ENCODE results near the gene CDC5L.

Gene CDC5L

GRCh38 chr6:44453146-44453545 is 65.6 kb downstream of the CDC5L start:
- no peak for TF ChIP-seq ZFX (IDR thresholded peaks at IDR 0.05)
- H3K27ac ChIP-seq, result no peak overlapping the region

- no peak overlapping the region for H3K27ac ChIP-seq
- TF ChIP-seq, protein P1, sequence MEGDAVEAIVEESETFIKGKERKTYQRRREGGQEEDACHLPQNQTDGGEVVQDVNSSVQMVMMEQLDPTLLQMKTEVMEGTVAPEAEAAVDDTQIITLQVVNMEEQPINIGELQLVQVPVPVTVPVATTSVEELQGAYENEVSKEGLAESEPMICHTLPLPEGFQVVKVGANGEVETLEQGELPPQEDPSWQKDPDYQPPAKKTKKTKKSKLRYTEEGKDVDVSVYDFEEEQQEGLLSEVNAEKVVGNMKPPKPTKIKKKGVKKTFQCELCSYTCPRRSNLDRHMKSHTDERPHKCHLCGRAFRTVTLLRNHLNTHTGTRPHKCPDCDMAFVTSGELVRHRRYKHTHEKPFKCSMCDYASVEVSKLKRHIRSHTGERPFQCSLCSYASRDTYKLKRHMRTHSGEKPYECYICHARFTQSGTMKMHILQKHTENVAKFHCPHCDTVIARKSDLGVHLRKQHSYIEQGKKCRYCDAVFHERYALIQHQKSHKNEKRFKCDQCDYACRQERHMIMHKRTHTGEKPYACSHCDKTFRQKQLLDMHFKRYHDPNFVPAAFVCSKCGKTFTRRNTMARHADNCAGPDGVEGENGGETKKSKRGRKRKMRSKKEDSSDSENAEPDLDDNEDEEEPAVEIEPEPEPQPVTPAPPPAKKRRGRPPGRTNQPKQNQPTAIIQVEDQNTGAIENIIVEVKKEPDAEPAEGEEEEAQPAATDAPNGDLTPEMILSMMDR (conservative IDR thresholded peaks at IDR 0.05), result no peak
- TF ChIP-seq ZFX (IDR thresholded peaks at IDR 0.05), result no peak
Measured at GRCh38 chr6:44454198-44454597, 66.7 kb downstream of the CDC5L start.

DNA sequence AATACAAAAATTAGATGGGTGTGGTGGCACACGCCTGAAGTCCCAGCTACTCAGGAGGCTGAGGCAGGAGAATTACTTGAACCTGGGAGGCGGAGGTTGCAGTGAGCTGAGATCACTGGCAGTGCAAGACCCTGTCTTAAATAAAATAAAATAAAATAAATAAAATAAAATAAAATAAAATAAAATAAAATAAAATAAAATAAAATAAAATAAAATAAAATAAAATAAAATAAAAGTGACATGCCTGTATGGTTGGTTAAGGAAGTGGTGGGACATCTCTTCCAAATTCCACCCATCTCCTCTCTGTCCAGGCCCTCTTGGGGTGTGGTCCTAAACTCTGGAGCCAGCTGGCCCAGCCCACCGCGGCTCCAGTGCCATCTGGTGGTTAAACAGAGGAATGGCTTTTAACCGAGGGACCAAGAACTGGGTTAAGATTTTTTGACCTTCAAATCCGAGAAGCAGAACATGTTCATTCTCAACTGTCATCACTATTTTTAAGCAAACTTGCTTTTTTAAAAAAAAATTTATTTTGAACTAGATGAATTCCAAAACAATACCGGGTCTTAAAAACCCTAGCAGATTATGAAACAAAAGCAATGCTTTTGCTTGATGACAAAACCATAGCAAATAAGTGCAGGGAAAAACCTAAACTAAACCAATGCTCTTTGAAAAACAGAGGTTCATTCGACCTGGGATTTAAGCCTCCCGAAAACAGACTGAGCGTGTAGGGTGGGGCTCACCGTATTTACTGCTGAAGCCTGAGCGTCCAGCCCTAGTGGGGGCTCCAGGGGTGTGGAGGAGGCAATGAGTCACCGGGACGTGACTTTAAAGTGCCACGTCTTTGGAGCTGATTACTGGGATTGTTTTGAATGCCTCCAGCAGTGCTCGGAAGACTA is 68.8 kb downstream of the CDC5L start:
- TF ChIP-seq ZFX (IDR thresholded peaks at IDR 0.05), result no peak
- TF ChIP-seq, protein P1 (conservative IDR thresholded peaks at IDR 0.05), result peak; percentile 93
- no peak overlapping the region for H3K27ac ChIP-seq

DNA sequence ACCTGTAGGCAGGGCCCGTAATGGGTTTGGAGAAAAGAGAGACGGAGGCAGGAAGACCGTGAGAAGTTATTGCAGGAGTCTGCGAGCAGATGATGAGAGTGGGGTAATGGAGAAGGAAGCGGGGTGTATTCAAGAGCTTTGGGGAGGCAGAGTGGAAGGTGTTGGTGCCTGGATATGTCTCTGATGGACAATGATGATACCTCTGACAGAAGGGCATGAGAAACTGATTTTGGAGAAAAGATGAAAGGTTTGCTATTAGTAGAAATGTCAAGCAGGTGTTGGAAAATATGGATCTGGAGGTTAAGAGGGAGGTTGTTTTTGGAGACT is 69.4 kb downstream of the CDC5L start:
- no peak for TF ChIP-seq ZFX (IDR thresholded peaks at IDR 0.05)
- TF ChIP-seq, protein P1 (conservative IDR thresholded peaks at IDR 0.05), result no peak
- H3K27ac ChIP-seq, result no peak overlapping the region

GRCh38 chr6:44457596-44457995 is 70.1 kb downstream of the CDC5L start:
- no peak for TF ChIP-seq ZFX (IDR thresholded peaks at IDR 0.05)
- TF ChIP-seq, protein P1 (conservative IDR thresholded peaks at IDR 0.05), result no peak

DNA sequence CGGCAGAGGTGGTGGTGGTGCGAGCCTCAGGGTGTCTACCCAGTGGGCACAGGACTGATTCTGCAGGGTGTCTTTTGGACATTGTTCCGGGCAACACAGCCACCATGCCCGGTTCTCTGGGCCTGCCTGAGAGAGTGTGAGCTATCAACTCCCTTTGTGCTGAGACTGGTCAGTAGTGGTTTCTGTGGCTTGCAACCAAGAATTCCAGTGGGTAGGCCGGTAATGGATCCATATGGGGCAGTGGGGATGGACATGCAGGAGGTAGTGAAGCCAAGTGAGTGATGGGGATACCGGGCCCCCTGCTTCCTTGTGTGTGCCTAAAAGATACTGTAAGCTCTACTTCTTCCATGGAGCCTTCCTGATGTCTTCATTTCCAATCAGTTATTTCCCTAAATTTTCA is 71.0 kb downstream of the CDC5L start:
- TF ChIP-seq, protein P1 (conservative IDR thresholded peaks at IDR 0.05), result no peak
- no peak for TF ChIP-seq ZFX (IDR thresholded peaks at IDR 0.05)

More at GRCh38 chr6:44457596-44457995, 70.1 kb downstream of the CDC5L start:
- H3K27ac ChIP-seq, result no peak overlapping the region

DNA sequence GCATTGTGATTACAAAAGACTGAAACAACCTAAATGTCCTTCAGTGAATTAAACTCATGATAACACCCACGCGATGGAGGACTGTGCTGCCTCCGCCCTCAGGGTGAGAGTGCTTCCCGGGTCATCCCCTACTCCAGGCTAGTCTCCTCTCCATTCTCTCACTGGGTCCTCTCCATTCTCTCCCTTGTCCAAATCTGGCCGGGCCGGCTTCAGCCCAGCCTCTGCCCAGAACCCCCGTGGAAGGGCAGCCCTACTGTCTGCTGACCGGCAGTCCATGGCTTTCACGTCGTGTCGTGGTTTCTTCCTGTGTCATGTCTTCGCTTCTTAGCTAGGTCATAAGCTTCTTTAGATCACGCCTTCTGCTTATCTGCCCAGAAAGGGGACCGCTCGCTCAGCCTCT is 74.8 kb downstream of the CDC5L start:
- no peak for TF ChIP-seq ZFX (IDR thresholded peaks at IDR 0.05)
- TF ChIP-seq, protein P1 (conservative IDR thresholded peaks at IDR 0.05), result no peak
- H3K27ac ChIP-seq, result no peak overlapping the region

More for the DNA sequence above, 71.0 kb downstream of the CDC5L start:
- no peak overlapping the region for H3K27ac ChIP-seq

All from C4-2B (cell line).